NCI-H82 (cell line): Measurements from ENCODE around the gene ERC2.

Experiments
- DNase-seq: peaks from one replicate; lab custom pipeline; 2025; lab: John Stamatoyannopoulos, UW

The ERC2 gene

DNA sequence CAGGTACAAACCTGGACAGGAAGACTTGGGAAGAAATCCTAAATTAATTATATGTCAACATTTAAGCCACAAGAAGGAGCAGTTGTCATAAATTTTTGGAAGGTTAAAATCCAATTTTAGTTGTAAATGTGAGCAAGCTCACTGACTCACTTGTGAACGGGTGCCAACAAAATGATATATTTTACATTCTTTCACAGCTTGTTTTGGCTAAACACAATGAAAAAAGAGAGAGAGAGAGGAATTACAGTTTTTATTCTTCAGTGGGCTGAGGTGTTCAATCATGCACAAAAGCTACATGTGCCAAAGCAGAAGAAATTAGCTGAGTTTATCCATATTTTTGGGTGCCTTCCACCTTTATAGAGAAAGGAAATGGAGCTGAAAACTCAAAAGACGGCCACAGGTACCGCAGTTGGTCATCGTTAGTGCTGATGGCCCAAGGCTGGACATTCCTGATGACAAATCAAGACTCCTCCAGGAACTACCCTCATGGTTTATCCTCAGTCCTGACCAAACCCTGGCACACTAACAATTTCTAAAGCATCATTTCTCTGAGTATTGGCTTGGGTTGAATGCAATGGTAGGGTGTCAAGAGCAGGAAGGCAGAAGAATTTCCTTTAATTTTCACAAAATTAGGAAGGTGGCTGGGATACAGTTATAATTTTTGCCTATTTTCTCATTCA lies 943.6 kb downstream of the ERC2 start:
- no peak for DNase-seq

DNA sequence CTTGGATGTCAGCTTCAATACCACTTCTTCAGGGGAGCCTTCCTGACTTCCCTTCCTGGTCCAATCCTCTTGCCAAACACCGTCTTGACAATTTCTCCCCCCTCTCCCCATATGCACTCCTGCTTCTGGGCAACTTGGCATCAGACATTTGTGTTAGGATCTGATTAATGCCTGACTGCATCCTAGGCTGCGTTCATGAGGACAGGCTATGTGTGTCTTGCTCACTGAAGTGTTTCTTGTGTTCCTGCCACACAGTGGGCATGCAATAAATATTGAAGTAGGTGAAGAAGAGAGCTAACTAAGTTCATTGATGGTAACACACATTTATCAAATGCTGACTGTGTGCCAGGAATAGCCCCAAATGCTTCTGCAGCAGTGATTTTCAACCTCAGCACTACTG lies 944.8 kb downstream of the ERC2 start:
- no peak for DNase-seq

DNA sequence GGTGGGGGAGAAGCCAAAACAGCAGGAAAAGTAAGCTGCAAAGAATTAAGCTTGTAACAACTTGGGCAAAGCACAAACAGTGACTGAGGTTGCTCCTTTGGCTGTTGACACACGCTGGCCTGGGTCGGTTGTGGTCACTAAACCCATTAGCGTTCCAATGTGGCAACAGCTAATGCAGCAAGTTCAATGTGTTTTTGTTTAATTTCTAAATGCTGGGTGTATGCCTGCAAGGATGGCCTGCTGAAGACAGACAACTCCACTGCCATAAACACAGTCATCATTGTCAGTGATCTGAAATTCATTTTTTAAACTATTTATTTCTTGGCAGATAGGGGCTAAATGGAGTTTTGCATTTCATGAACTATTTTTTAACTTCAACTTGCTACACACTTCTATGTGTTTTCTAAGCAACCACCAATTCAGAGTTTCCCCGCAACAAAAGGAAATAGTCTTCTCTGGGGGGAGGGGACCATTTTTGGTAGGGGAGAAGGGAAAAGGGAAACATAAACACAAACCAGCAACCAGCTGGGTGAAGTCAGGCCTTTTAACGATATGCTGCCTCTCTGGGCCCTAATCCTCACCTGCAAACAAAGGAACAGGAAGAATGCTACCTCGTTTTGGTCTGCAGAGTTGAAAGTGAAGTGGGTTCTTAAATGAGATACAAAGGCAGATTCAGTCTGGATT lies 946.4 kb downstream of the ERC2 start:
- no peak for DNase-seq

DNA sequence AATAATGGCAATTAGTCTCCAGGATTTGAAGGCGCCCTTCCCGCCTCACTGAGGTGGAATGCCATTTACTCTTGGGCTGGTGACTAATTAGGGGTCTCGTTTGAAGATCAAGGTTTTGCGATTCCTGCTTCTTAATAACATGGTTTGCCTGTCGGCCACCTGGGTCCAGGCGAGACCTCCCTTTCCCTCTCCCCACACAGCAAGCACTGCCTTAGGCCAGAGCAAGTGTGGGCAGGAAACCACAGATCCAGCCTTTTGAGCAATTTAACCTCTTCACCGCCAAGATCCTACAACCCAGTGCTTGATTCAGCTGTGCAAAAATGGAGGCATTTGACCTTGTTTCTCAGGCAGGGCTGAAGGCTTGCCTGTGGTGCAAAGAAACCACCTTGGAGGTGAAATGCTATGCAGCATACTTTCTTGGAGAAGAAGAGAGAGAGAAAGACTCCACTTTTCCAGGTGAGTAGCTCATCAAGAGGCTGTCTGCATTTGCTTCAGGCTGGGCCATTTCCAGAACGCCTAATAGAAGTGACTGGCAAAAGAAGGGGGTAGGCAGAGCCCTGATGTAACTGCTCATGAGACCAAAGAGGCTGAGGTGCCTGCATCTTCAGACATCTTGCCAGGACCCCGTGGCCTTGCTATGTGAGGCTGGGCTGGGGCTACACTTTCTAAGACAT lies 947.1 kb downstream of the ERC2 start:
- DNase-seq = no peak

DNA sequence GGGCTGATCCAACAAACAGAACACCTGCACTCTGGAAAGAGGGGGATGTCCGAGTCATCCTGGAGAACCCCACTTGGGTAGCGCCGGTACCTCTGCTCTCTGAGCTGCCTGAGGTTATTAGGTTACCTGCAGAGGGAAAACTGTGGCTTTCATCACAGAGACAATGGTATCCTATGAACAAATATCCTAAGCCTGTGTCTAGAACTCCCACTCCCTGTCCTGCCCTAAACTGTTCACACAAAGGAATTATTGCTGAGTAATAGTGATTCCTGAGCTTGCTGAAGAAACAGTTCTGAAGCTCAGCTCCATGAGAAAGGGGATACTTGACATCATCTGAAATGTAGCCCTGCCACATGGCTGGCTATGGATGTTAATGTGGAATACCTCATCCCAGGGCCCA lies 949.2 kb downstream of the ERC2 start:
- no peak for DNase-seq

DNA sequence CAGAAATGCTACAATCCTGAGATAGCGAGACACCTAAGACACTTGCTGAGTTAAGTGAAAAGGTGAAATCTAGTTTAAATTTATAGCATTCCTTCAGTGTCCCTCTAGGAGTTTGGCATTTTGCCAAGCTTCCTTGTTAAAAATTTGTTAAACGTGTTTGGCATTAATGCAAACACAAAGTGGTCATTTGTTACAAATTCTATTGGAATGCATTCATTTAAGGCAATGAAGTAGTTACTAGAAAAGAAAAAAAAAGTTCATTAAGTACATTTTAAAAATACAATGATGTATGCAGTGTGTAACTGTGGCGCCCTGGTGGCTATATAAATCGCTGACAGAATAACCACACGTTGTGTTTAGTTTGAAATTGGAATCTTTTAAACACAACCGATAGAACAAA lies 949.8 kb downstream of the ERC2 start:
- no peak for DNase-seq

DNA sequence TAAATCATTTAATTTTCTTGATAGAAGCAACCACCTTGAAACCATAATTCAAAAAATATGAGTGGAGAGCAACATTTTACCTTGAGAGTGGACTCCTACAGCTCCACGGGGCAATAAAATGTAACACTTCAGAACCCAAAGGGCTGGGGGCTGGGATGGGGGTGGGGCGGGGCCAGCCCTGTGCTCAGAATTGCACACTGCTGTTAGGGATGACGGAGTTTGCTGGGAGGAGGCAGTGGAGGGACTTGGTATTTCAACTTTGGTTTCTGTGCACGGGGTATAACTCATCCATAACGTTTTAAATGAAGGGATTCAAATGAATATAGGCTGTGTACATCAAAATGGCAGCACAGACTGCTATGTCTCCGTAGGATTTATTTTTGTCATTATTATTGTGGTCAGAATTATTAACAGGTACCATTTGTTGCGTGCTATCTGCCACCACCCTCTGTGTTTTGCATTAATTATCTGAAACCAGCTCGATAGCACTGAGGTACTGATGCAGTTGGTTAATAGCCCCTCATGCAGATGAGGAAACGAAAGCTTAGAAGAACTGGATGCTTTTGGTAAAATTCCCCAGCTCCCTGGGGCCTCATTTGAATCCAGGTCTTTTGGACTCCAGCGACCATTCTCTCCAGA lies 951.8 kb downstream of the ERC2 start:
- DNase-seq = no peak

DNA sequence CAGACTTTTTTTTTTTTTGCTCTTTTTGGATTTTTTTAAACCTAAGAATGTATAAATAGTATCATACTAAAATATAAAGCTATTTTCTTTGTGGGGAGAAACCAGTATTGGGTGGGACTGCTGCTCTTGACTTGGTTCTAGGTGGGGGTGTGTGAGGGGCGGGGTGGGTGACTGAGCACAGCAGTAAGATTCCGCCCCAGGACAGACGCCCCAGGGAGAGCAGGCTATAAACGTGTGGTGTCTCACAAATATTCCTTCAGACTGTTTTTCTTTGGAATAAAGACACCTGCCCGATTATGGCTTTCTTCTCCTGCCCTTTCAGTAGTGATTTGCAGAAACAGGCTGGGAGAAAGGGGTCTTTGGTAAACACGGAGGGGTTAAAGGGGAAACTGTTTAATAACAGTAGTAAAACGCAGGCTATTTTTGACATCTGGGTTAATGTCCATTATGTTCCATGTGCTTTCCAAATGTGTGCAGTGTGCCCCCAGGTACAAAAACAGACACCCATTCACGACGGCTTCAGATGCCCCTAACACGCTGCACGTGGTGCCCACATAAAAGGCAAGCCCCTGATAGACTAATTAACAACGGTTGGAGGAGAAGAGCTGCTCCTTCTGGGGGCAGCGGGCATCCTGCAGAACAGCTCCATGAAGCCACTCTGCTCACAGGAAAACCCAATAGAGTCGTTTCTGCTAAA lies 952.6 kb downstream of the ERC2 start:
- DNase-seq = no peak

DNA sequence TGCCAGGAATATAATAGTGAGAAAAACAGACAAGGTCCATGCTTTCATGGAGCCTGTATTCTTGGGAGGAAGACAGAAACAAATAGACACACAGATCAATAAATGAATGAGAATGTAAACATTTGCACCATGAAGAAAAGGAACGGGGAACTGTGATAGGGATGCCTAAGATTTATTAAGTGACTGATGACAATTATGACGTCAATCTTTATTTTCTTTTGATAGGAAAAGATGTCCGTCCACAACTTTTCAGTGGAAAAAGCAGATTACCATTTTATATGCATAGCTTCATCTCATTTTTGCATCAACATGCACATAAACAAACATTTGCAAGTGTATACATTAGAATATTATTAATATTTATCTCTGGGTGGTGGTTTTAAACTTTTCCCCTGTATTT lies 953.3 kb downstream of the ERC2 start:
- DNase-seq = no peak

DNA sequence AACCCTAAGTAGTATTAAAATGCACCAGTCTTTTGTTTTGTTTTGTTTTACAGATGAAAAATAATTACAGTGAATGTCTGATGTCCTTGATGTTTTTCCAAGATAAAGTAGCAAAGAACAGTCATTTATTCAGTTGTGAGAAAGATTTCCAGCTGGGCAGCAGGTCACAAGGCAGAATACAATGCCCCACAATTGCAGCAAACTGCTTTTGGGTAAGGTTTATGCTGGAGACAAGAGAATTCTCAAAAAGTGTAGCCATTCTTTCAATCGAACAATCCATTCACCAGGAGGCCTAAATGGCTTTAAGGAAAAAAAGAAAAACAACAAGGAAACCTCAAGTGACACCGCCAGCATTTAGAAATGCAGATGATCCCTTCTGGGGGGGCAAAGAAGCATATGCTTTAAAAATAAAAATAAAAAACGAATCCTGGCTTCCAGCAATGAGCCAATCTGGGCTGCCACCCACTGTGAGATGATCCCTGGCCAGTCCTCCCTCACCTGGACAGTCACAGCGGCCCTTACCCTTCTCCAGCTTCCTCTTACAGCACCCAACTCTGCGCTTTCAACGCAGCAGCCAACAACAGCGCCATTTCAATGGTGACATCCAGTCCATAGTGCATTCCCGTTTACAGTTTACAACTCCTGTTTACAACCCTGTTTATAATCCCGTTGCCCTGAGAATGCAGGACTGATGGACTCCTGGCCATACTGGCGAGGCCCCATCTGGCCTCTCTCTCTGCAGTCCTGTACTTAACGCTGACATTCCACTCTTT lies 955.5 kb downstream of the ERC2 start:
- DNase-seq = no peak

DNA sequence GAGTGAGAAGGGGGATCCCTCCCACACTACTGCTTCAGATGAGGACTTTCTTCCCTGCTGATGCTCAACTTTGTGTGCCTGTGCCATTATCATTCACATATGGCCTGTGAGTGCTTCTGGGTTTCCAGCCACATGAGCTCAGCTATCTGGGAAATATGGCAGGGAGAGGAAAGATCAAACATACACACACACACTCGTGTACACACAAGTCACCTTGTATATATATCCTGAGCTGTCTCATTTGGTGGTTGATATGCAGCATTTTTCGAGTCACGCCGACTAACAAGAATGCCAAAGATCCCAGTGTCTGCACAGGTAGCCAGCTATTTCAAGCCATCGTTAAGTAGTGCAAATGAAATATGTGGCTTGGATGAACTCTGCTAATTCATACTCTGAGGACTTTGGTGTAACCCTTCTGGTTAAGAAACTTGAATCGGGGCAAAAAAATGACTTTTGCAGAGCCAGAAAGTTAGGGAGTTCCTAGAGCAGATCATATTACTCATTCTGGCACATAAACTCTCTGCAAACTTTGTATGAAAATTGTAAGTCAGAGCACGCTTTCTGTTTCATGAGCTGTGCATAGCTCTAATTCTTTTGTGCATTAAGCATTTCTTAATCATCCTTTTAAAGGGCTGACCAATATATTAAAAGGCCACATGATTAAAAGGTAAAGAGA lies 956.2 kb downstream of the ERC2 start:
- DNase-seq = no peak

DNA sequence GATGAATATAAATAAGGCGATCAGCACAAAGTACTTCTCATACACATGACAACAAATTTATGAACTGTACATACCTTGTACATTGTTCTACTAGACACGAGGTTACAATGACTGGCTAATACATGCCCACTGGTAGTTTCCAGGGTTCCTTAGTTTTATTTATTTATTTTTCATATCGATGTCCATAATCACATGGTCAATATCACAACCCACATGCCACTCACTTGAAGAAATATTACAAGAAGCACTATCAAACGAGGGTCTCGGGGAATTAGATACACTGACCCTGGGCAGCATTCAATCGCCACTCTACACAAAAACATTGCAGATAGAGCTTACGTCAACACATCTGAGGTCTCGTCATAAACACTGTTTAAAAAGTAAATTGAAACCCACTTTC lies 959.9 kb downstream of the ERC2 start:
- DNase-seq = no peak

DNA sequence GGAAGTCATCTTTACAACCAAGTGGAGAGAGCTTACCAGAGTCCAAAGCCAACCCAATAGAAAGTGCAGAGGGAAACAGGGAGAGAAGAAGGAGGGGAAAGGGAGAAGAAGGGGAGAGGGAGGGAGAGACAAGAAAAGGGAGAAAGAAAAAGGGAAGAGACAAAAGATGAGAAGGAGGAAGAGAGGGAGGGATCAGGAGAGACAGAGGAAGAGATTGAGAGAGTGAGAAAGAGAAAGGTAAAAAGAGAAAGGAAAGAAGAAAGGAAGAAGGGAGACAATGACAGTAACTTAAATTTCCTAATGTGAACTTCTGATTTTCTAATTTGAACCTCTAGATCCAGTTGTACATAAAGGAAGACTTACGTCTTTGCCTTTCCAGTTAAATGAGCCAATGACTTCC lies 960.5 kb downstream of the ERC2 start:
- no peak for DNase-seq

DNA sequence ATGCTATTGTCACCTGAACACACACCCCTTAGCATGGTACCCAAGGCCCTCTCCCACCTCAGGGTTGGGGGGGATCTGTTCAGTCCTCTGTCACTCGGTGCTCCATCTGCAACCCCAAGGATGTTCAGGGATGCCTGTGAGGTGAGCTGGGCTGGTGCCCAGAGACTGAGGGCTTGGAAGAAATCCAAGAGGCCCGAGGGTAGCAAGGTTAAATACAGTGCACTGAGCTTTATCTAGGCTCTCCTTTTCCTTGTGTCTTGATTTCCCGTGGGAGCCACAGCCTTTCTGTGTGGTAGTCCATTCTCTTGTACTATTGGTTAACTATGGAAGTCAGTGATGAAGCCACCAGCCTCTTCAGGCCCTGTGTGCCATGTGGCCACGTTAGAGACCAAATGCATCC lies 962.5 kb downstream of the ERC2 start:
- no peak for DNase-seq

DNA sequence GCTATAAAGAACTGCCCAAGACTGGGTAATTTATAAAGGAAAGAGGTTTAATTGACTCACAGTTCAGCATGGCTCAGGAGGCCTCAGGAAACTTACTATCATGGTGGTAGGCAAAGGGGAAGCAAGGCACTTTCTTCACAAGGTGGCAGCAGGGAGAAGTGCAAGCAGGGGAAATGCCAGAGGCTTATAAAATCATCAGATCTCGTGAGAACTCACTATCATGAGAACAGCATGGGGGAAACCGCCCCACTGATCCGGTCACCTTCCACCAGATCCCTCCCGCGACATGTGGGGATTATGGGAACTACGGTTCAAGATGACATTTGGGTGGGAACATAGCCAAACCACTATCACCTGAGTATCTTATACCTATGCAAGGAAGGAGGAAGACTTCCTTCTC lies 963.2 kb downstream of the ERC2 start:
- DNase-seq = peak; percentile 58

DNA sequence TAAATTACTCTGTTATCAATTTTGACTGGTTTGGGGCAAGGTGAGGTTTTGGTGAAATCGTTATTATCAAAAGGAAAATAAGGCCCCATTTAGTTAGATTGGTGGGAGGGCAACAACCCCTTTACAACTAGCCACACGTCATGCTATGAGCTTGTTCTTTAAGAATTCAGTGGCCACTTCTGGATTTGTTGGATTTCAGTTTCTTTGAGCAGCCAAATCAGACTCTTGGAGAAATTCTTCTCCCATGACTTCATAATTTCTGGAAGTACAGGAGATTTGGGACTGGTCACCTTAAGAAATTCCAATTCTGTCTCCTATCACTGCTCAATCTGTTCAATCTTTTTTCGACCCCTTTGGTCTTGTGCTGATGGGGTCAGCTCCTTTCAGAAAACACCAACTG lies 966.4 kb downstream of the ERC2 start:
- no peak for DNase-seq

DNA sequence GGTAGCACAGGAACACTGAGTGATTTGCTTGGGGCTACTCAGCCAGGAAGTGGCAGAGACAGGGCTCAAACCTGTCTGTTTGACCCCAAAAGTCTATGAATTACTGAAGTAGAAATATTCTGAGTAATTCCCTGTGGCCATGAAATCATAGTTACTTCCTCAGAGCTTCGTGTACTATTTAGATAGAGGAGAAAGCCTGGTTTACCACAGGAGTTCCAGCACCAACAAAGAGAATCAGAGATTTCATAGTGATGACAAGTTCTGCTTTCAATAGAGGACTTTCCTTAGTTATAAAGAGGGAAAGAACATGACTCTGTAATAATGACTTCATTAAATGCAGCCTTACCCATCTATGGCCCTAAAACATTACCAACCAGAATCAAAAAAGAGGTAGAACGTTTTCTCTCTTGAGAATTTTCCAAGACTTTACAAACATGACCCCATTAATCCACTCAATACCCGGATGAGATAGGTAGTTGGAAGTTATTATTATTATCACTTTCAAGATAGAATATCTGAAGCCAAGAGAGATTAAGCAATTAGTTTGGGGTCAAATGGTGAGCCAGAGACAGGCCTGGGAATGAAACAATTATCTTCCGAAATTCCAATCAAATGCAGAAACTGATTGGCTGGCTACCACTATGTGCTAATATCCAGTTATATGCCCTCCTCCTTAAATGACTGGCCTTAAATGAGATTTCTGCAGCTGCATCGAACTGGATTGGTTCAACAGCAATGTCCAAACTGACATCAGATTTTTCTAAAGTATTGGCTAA lies 967.5 kb downstream of the ERC2 start:
- DNase-seq = no peak

DNA sequence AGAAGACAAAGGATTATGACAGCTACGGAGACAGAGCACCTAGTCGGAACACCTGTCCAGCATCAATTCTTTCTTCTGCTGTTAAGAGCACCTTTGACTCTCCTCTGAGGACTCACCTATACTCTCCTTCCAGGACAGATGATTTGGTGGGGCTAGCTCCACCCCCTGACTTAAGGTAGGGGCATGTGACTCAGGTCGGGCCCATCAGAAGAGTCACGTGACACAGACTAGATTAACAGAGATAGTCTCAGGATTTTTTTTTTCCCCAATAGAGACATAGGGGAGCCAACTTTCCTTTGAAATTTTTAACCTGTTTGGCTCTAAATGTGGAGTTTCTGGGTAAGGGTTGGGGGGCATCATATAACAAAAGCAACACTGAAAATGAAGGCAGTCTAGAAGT lies 969.7 kb downstream of the ERC2 start:
- DNase-seq = no peak

DNA sequence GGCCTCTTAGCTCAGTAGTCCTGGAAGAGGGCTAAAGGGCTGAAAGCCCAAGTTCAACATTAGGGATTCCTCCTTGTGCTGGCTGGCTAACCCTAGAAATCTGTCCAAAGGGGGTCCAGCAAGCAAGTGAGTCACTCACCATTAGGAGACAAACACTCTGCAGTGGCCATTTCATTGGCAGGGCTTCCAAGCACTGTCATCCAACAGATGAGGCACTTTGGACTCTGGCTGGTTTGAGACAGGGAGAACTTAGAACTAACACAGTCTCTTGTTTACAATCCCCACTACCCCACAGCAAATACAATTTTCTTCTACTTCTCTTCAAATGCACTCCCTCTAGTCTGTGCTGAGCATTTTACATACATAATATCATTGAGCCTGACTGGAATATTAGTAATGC lies 971.0 kb downstream of the ERC2 start:
- no peak for DNase-seq

DNA sequence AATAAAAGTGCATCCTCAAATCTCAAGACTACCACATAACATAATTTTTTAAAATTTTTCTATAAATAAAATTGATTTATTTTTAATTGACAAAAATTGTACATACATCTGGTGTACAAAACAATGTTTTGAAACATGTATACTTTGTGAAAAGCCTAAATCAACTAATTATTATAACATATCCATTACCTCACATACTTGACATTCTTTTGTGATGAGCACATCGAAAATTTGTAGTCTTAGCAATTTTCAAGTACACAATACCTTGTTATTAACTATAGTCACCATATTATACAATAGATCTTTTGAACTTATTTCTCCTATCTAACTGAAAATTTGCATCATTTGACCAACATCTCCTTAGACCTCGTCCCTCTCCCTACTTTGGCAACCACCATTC lies 973.3 kb downstream of the ERC2 start:
- no peak for DNase-seq
